ENCODE data around the gene TUBGCP2. TPM values are rescaled to one million over a fixed set of nuclear protein-coding genes. Genes with fewer than 3 reads are reported as not detected.

The TUBGCP2 gene
- polyA plus RNA-seq, 3 donors = 59.2 to 79.8 (median 61.1) TPM

DNA sequence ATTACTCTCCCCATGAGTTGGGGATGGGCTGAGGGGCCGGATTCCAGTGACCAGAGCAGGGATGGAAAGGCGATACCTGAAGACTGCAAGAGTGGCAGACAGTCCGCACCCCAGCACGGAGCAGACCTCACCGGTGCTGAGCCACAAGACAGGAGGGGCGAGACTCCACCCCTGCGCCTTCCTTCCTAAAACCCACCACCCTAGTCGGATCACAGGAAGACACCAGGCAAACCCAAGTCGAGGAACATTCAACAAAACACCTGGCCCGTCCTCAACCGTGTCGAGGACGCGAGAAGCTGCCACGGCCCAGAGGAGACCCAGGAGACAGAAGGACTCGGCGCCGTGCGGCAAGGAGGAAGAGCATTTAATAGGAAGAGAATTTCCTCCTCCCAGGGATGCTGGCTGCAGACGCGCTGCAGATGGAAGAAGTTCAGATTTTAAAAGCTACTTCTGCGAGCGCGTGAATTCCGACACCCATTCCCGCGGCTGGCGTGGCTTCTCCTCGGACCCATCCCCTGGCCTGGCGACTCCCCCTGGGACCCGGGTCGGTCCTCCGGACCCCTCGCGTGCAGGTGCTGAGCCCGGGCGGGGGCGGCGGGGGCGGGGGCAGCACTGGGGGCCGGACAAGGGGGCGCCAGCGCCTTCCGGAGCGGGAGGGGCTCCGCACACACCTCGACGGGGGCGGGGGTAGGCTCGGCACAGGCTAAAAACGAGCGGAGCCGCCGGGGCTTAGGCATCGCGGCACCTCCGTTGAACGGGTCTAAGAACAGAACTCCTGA lies 79.2 kb downstream of the TUBGCP2 start:
- no peak for DNase-seq (ENCODE audit: extremely low read depth in 1 of 11, low read depth in 9 of 11, low spot score in 4 of 11)

Other genes starting within 250 kb of the TUBGCP2 start
- gene ADGRA1, start 220.9 kb downstream of the TUBGCP2 start, polyA plus RNA-seq (ENCODE audit: insufficient read length in 3 of 3) = 1 to 10 TPM in 2 of 3 donors, under 1 TPM in 1; 0.95 to 1.6 (median 1.4) TPM
- gene KNDC1, start 148.7 kb downstream of the TUBGCP2 start, polyA plus RNA-seq (ENCODE audit: insufficient read length in 3 of 3) = 1 to 10 TPM; 4.9 to 9.1 (median 7.8) TPM
- gene UTF1, start 78.7 kb downstream of the TUBGCP2 start, polyA plus RNA-seq (ENCODE audit: insufficient read length in 3 of 3) = under 1 TPM in 1 of 3 donors, not detected in 2; 0.17 TPM
- under 1 TPM; 0.22 to 0.42 (median 0.33) TPM for gene VENTX, start 71.0 kb downstream of the TUBGCP2 start, polyA plus RNA-seq (ENCODE audit: insufficient read length in 3 of 3)
- gene ADAM8, start 32.0 kb downstream of the TUBGCP2 start, polyA plus RNA-seq (ENCODE audit: insufficient read length in 3 of 3) = 1 to 10 TPM; 2.3 to 3.3 (median 3.0) TPM
- 10 to 100 TPM; 35.9 to 46.1 (median 37.4) TPM for gene ZNF511, start within 50 bp of the TUBGCP2 start, polyA plus RNA-seq (ENCODE audit: insufficient read length in 3 of 3)
- gene CALY, start 28.0 kb upstream of the TUBGCP2 start, polyA plus RNA-seq (ENCODE audit: insufficient read length in 3 of 3) = under 1 TPM in 2 of 3 donors, not detected in 1; 0.54 to 0.70 TPM
- 1 to 10 TPM; 3.3 to 9.0 (median 4.9) TPM for gene PRAP1, start 38.5 kb upstream of the TUBGCP2 start, polyA plus RNA-seq (ENCODE audit: insufficient read length in 3 of 3)
- 10 to 100 TPM; 14.3 to 22.4 (median 20.8) TPM for gene FUOM, start 49.1 kb upstream of the TUBGCP2 start, polyA plus RNA-seq (ENCODE audit: insufficient read length in 3 of 3)
- 100 to 1,000 TPM; 135 to 149 (median 139) TPM for gene ECHS1, start 64.5 kb upstream of the TUBGCP2 start, polyA plus RNA-seq (ENCODE audit: insufficient read length in 3 of 3)
- gene PAOX, start 70.4 kb upstream of the TUBGCP2 start, polyA plus RNA-seq (ENCODE audit: insufficient read length in 3 of 3) = 1 to 10 TPM; 4.9 to 9.2 (median 6.8) TPM
- gene MTG1, start 85.3 kb upstream of the TUBGCP2 start, polyA plus RNA-seq (ENCODE audit: insufficient read length in 3 of 3) = 10 to 100 TPM; 59.4 to 88.6 (median 67.3) TPM
- gene SPRN, start 115.8 kb upstream of the TUBGCP2 start, polyA plus RNA-seq (ENCODE audit: insufficient read length in 3 of 3) = 1 to 10 TPM; 3.1 to 5.6 (median 4.7) TPM
- 1 to 10 TPM; 2.1 to 3.9 (median 2.2) TPM for gene SCART1, start 145.1 kb upstream of the TUBGCP2 start, polyA plus RNA-seq (ENCODE audit: insufficient read length in 3 of 3)
- 1 to 10 TPM; 1.7 to 2.3 (median 1.7) TPM for gene CYP2E1, start 218.5 kb upstream of the TUBGCP2 start, polyA plus RNA-seq (ENCODE audit: insufficient read length in 3 of 3)